Head of caudate nucleus (tissue), 42 donors: Measurements from ENCODE around the gene ATP2B2.

Source experiments
- DNase-seq, 42 donors: peaks; one replicate each; pipeline versions ENCODE4 v3.0.0 to v3.0.0-alpha.2; 2020 to 2021; ENCODE audit warnings: mixed read lengths in 7 of 42
- intact Hi-C: fragments of 100-400 bp; cut with DNase I; formaldehyde crosslinking; loops from one replicate; pipeline ENCODE4 v1.15.0; 2022

ATP2B2 gene

DNA sequence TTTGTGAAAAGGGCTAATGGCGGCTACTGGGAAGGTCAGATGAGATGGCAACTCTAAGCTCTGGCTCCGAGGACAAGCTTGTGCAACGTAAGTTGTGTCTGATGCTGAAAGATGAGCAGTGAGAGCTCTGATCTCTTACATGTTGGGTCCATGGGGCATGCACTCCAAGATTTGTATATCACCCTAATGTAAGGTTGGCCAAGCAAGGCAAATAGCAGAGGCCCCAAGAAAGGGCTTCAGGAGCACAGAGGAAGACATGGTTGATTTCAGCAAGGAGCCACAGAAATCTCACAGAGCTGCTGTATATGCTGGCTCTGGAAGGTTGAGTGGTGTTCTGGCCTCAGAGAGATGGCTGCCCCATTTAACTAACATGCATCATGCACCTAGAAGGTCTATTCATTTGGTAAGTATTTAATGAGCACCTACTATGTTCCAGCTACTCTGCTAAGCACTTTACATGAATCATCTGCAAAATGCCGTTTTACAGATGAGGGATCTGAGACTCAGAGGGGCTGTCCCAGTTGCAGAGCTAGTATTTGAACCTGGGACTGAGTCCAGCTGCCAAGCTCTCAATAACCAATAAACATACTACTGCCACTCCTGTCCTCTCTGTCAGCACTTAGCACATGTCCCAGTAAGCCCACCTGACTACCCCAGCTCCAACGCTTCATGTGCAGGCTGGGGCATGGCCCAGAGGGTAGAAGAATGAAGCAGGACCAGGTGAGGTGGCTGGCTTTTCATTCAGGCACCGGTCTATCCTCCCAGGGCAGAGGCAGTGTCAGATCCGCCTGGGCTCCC is 27.8 kb upstream of the ATP2B2 start:
- intact Hi-C loops: no loop called here
- peak in 6 of 42 donors; percentile 3 to 15 (median 6) for DNase-seq

DNA sequence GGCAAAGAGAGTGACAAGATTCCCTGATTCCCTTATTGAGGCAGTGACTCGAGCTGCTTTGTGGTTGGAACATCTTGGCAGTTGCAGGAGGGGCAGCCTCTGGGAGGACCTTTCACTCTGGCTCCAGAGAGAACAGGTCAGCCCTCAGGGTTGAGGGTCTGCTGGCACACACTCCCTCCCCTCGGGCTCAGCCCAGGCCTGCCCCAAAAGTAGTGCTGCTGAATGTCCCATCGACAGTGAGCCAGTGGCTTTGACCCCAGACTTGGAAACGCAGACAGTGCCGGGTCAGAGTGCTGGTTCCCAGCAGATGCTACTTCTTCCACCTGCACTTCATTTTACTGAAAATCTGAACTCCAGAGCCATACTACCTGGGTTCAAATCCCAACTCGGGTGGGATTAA is 25.6 kb upstream of the ATP2B2 start:
- DNase-seq: peak in 8 of 42 donors; percentile 3 to 26 (median 12)
- intact Hi-C loops: no loop called here

DNA sequence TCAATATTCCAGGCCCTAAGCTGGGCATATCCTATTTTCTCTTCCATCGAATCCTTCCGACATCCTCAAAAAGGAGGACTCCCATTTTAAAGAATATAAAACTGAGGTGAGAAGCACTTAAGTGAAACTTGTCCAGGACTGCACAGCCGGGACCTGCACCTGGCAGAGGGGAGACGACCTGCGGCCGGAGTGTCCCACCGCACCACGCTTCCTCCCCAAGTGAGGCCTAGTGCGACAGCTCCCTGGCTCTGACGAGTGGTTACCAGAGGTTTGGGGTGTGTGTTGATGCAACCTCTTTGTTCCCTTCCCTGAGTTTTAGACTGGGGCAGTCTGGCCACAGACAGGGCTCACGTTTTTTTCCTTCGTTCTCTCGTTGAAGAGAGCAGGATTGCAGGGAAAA is 24.9 kb upstream of the ATP2B2 start:
- intact Hi-C loops: no loop called here
- peak in 8 of 42 donors; percentile 2 to 22 (median 6) for DNase-seq

DNA sequence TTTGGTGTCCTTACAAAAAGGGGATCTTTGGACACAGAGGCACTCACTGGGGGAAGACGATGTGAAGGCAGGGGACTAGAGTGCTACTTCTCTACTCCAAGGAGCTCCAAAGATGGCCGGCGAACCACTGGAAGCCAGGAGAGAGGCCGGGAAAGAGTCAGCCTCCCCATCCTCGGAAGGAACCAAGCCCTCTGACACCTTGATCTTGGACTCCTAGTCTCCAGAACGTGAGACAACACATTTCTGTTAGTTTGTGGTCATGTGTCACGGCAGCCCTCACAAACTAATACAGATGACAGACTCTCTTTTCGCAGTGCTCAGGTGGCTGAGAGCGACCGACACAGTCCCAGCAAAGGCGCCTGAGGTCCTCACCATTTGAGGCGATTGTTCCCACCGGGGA is 24.4 kb upstream of the ATP2B2 start:
- intact Hi-C loops: no loop called here
- peak in 5 of 42 donors; percentile 3 to 17 (median 15) for DNase-seq

DNA sequence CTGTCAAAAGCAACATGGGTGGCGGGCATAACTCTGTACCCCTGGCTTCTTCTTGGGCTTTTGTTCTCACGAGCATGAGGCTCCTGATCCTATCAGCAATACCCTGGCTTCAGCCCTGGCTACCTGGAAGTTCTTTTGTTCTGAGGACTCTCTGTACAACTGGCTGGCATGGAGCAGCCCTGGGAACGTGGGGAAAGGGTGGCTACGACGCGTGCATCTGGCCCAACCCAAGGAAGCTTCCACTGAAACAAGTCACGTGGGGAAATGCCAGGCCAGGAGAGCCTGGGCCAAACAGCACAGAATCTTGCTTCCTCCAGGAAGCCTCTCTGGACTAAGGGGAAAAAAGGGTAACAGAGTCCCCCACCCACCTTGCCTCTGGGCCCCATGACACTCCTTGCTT is 22.7 kb upstream of the ATP2B2 start:
- peak in 8 of 42 donors; percentile 1 to 22 (median 2) for DNase-seq
- intact Hi-C loops: no loop called here

DNA sequence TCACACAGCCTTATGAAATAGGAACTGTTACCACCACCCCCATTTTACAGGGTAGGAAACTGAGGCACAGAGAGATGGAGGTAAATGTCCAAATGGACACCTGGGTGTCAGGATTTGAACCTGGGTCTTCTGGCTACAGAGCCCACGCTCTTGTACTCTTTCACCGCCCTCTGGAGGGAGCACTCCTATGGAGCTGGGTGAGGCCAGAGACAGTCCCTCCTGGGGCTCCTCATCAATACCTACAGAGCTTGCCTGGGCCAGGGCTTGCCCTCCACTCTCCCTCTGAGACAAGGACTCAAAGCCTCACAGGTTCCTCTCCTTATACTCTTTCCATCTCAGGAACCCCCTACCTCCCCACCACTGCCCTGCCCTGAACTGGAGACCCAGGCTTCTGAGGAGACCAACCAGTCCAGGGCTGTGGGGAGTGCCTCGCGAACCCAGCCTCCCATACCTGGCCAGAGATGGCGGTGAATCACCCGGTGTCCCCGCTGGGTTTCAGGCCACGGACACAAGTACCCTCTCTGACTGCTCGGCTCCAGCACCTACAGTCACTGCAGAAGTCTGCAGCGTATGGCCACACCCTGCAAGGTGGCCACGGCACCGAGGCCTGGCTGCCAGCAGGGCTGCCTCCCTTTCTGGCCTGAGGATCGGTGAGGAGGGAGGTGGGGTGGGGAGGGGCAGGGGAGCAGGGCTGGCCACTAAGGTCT is 22.1 kb upstream of the ATP2B2 start:
- peak in 9 of 42 donors; percentile 1 to 23 (median 4) for DNase-seq
- intact Hi-C loops: no loop called here

DNA sequence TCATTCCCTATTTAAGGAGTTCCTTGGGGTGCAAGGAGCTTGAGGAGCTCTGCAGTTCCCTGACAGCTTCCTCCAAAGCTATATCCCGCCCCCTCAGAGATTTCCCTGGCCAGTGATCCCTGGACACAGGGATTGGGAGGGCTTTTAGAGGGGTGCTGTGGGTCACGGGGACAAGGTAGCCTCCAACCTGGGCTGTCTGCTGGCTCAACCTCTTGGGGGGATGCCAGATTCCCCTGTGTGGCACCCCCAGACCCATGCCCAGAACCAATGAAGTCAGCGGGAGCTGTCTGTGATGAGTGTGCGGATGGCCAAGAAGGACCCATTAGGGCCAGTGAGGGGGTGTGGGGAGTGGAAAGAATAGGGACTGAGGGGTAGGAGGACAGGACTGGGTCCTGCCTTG is 21.0 kb upstream of the ATP2B2 start:
- peak in 6 of 42 donors; percentile 1 to 22 (median 9) for DNase-seq
- intact Hi-C loops: no loop called here

DNA sequence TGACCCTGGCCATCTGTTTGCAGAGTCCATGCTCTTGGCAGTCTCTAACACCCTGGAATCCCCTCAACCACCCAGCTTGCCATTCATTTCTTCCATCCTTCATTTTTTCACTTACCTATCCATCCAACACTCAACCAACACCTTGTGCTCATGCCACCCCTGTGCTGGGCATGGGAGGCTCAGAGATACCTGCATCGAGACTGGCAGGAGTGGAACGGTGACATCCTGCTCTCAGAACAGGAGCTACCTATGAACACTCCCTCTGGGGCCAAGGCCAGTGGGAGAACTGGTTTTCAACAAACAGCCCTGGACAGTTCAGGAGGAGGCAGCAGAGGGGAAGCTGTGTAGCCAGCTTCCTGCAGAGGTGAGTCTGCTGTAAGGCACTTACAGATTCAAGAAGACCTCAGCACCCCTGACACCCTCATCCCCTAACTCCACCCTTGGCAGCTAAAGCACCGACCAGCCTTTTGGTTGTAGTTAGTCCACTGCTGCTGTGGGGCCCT is 19.5 kb upstream of the ATP2B2 start:
- DNase-seq: peak in 9 of 42 donors; percentile 3 to 28 (median 10)
- intact Hi-C loops: no loop called here

DNA sequence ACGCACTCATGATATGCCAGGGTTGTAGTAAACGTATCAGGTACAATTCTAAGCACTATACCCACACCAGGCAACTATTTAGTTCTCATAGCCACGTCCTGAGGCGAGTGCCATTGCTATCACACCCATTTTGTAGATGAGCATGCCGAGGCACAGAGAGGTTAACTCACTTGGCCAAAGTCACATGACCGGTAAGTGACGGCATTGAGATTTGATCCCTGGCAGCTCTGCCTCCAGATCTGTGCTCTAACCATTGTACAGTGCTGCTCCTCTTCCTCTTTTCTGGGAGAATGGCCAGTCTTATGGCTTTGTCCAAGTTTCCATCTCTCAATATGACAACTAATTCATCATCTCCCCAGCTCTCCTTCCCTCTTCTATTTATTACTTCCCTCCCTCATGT is 18.9 kb upstream of the ATP2B2 start:
- intact Hi-C loops: no loop called here
- peak in 3 of 42 donors; percentile 3 to 5 (median 4) for DNase-seq

DNA sequence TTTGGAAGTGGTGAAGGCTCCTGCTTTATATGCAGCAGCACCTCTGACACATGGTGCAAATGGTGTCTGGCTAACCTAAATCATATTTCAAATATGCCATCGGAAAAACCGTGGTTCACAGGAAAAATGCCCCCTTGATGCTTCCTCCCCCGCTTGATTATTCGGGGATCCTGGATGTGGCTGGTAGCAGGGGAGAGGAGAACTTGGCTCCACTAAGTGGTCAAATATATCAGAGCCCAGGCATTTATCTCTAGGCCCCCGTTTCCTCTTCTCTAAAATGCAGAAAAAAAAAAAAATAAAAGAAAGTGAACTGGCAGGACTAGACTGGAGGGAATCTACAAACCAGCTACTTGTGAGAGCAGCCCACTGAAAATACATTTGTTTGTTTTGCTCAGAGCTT is 18.2 kb upstream of the ATP2B2 start:
- peak in 3 of 42 donors; percentile 4 to 29 (median 9) for DNase-seq
- intact Hi-C loops: no loop called here

DNA sequence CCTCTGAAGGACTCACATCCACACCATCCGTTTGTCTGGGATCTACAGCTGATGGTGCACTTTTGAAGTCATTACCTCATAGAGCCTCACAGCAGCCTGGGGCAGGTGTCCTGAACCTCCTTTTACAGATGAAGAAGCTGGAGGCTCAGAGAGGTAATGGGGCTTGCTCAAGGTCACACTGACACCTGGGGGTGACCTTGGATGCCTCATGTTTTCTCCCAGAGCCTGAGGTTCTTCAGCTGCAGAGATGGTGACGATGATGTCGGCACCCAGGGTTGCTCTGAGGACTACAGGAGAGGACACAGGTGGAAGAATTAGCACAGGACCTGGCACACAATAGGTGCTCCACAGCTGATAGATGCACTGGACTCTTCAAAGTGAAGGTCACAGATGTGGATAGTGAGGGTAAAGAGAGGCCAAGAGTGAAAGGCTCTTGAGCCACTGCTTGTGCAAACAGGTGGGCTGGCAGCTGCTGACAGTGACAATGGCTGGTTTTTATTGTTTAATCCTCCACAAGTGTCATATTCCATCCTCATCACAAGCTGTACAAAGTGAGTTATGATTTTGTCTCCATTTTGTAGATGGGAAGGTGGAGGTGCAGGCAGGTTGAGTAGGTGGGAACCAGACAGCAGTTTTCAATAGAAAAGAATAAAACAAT is 17.4 kb upstream of the ATP2B2 start:
- intact Hi-C loops: no loop called here
- peak in 7 of 42 donors; percentile 2 to 17 (median 8) for DNase-seq

DNA sequence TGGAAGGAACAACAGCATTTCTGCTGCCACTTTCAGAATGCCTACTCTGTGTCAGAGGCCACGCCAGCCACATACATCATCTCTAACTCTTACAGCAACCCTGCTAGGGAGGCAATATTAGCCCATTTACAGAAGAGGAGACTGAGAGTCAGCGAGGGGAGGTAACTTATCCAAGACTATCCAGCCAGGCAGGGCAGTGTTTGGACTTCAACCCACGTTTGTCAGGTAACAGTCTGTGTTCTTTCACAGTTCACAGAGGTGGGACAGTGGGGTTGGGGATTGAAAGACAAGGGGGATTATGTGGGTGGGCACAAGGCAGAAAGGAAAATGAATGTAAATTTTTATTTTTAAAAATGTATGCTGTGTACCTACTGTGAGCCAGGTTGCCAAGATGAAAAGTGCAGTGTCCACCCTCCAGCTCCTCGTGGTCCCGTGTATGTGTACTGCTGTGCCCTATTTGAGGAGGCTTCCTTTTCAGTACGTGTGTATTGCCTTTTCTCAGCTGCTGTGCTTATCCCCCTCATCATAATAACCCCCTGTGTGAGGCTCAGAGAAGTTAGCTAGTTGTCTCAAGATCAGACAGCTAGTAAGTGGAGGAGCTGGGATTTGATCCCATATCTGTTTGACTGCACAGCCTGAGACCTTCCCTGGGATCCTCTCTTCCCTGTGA is 16.5 kb upstream of the ATP2B2 start:
- intact Hi-C loops: no loop called here
- peak in 6 of 42 donors; percentile 1 to 17 (median 2) for DNase-seq

DNA sequence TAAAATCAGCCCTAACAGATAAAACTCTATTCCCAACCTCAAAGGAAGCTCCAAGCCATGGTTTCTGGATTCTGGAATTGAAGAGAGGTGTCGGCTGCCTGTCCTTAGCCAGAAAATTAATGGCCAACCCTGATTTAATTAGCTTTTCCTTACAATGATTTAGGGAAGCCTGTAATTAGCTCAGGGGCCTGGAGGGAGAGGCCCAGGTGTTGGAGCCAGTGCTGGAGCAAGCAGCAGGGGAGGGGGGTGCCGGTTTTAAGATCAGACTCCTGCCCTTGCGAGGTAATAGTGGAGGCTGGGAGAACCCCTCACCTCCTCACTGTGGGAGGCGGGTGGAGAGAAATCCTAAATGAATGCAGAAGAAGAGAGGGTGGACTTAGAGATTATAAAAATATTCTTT is 14.7 kb upstream of the ATP2B2 start:
- intact Hi-C loops: no loop called here

DNA sequence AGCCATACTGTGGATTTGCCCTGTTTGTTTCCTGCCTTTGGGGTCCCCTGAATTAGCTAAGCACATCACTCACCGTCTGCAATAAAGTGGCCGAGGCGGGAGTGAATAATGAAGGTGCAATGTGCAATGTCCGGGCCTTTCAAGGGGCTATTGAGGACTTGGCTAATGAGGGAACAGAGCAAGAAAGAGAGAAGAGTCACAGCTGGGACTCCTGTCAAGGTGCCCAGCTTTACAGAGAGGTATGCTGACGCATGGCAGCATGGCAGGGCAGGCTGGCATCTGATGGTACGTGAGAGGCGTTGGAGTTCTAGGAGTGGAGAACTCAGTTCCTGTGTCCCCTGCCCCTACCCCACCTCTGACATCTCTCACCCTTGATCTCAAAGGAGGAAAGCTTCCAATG is 13.8 kb upstream of the ATP2B2 start:
- intact Hi-C loops: no loop called here
- DNase-seq: peak in 8 of 42 donors; percentile 1 to 35 (median 10)

More for the DNA sequence above, 14.7 kb upstream of the ATP2B2 start:
- peak in 8 of 42 donors; percentile 3 to 39 (median 9) for DNase-seq

DNA sequence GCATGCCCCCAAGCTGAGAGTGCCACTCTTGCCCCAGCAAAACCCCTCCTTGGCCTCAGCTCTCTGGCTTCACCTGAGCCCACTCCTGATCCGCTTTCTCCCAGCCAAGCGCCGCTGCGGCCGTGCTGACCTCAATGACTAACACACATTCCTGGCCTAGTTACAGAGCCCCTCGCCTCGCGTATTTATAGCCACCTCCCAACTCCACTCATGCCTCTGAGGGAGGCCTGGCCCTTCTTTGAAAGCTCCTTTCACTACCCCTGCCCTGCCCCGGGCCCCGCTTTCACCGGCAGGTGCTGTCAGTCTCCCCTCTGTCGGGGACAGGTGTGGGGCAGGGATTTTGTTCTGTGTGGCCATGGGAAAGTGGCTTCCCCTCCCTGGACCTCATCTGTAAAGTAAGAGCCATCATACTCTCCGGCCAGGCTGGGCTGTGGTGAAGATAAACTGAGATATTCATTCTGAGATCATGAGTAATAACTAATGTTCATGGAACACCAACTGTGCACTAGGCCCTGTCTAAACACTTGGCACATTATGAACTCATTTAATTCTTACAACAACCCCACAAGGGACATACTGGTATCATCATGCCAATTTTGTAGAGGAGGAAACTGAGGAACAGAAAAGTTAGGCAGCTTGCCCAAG is 13.2 kb upstream of the ATP2B2 start:
- intact Hi-C loops: no loop called here
- DNase-seq: peak in 10 of 42 donors; percentile 1 to 25 (median 15)

DNA sequence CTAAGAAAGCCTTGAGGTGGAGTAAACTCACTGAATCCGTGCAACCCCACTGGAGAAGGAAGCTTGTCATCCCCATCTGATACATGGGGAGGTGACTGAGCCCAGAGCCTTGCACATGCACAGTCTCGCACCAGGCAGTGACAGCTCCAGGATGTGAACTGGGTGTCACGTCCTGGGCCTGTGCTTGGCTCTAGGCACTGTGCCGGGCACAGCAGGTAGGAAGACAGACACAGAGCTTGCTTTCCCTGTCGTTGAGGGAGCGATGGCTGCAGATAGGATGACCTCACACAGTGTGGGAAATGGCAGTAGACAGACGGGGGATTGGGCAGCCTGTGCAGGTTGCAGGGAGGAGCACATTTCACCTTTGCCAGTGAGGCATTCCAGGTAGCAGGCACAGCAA is 12.2 kb upstream of the ATP2B2 start:
- peak in 9 of 42 donors; percentile 13 to 48 (median 21) for DNase-seq
- intact Hi-C loops: no loop called here

DNA sequence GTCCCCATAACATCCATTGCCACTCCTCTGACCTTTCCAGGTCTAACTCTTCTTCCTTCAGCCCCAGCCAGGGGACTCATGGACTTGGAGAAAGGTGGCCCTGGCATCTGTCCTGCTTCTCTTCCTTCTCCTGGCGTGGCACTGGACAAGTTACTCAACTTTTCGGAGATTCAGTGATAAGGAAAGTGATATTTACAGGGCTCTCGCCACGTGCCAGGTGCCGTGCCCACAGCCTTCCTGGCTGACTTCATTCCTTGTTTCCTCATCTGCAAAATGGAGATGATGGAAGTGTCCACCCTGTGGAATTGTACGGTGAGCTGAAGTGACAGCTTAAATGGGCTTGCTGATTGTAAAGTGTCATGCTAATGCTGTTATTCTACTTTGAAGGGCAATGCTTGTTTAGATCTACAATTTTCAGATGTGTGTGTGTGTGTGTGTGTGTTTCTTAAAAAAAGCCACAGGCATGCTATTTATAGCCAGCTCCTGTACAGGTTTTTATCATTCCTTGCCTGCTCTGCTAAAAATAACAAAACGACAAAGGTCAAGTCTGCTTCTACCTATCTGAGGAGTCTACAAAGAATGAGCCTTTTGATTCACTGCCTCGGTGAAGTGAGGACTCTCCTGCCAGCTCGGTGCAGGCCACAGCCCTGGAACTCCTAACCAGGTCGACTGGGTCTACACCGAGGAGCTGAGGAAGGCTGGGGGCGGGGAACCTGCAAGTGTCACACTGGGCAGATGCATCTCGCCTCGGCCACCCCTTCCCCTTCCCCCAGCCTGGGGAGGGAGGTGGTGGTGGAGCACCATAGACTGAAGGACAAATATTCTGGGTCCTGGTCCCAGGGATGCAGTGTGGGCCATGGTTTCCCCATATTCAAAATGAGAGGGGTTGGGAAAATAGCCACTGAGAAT is 11.4 kb upstream of the ATP2B2 start:
- peak in 7 of 42 donors; percentile 6 to 34 (median 18) for DNase-seq
- intact Hi-C loops: no loop called here
